K562 (cell line): Measurements from ENCODE around the gene NMNAT2. TPM values are rescaled to one million over a fixed set of nuclear protein-coding genes. Genes with fewer than 3 reads are reported as not detected.

Experiments used
- ATAC-seq: fragments of 200-7000 bp; cut with Tn5 transposase; 3 replicates; pipeline ENCODE4 v1.9.1; 2020; ENCODE audit warnings: moderate library complexity
- BruUV-seq: library from RNA; stranded (reverse); fragments of 400-500 nt; replicated peaks from 2 replicates; lab custom pipeline; 2021; lab: Mats Ljungman, UMichigan
- CTCF ChIA-PET: fragments of 300-600 bp; formaldehyde crosslinking; extraction: SDS; loops from one replicate; lab custom pipeline; 2021; ENCODE audit warnings: low intra/inter-chr PET ratio; lab: Yijun Ruan, JAX
- POLR2A ChIA-PET: fragments of 300-600, 350-650 bp; sonication (Branson Sonifier 250); formaldehyde crosslinking; extraction: SDS; loops from one replicate; lab custom pipeline; 2021; ENCODE audit warnings: antibody characterized with exemption, inconsistent platforms; lab: Yijun Ruan, JAX
- DNase-seq, 4 experiments: peaks; one replicate each; pipeline versions ENCODE4 v3.0.0 to v3.0.0-alpha.2; 2011 to 2018; ENCODE audit warnings: low spot score in 3 of 4, mixed read lengths in 3 of 4; ENCODE audit errors: extremely low read depth in 1 of 4
- FAIRE-seq: peaks from 2 replicates; lab custom pipeline; 2011; peaks lifted over from hg19 to GRCh38; lab: Jason Lieb, UNC
- H2AFZ ChIP-seq: 2 replicates; pipeline ENCODE4 v1.6.0; 2011; ENCODE audit warnings: low read depth, low read length, control low read depth, inconsistent platforms
- H3K27ac ChIP-seq: fragments of 200-600 bp; 3 replicates; pipeline ENCODE4 v1.8.0; 2011; ENCODE audit warnings: low read depth, mild to moderate bottlenecking, control low read depth, inconsistent platforms, low read length, moderate library complexity, mixed read lengths; ENCODE audit errors: extremely low read depth
- H3K27me3 ChIP-seq, 2 experiments: fragments of 300-600 bp in 1 of 2; 2 replicates in 1 of 2; 3 replicates in 1 of 2; pipeline versions ENCODE4 v1.6.0 to v1.8.0; 2011; ENCODE audit warnings: inconsistent platforms in 2 of 2, low read length in 2 of 2, mild to moderate bottlenecking in 1 of 2, mixed read lengths in 1 of 2, moderate library complexity in 1 of 2; ENCODE audit not compliant: control insufficient read depth in 2 of 2, insufficient read depth in 2 of 2
- H3K36me3 ChIP-seq: fragments of 300-600 bp; 3 replicates; pipeline ENCODE4 v1.8.0; 2011; ENCODE audit warnings: mild to moderate bottlenecking, low read length, inconsistent platforms; ENCODE audit not compliant: control insufficient read depth, insufficient read depth
- H3K4me1 ChIP-seq, 2 experiments: fragments of 200-600 bp in 1 of 2; replicated peaks in 1 of 2; 2 replicates in 1 of 2; 3 replicates in 1 of 2; pipeline versions ENCODE4 v1.5.1 to v1.8.0; 2011; ENCODE audit warnings: inconsistent platforms in 2 of 2, low read length in 2 of 2, mild to moderate bottlenecking in 1 of 2, mixed read lengths in 1 of 2, moderate library complexity in 1 of 2; ENCODE audit not compliant: control insufficient read depth in 2 of 2, insufficient read depth in 2 of 2
- H3K4me2 ChIP-seq: 2 replicates; pipeline ENCODE4 v1.6.1; 2011; ENCODE audit warnings: low read length, control low read depth, inconsistent platforms, mixed read lengths; ENCODE audit not compliant: insufficient read depth
- H3K4me3 ChIP-seq: fragments of 200-600 bp; sonication (generic), shearing (Covaris generic); 2 replicates; pipeline ENCODE4 v1.5.1; 2016; ENCODE audit warnings: control low read depth, inconsistent platforms
- H3K79me2 ChIP-seq: fragments of 200-600 bp; 3 replicates; pipeline ENCODE4 v1.8.0; 2011; ENCODE audit warnings: low read length, inconsistent platforms; ENCODE audit not compliant: control insufficient read depth, insufficient read depth
- H3K9ac ChIP-seq, 2 experiments: 2 replicates each; pipeline versions ENCODE4 v1.6.0 to v1.6.1; 2011; ENCODE audit warnings: low read depth in 2 of 2, low read length in 2 of 2, control low read depth in 1 of 2, inconsistent platforms in 1 of 2, mild to moderate bottlenecking in 1 of 2, mixed read lengths in 1 of 2; ENCODE audit not compliant: insufficient read depth in 1 of 2
- H3K9me1 ChIP-seq: one replicate; pipeline ENCODE4 v1.6.0; 2011; ENCODE audit warnings: inconsistent platforms, mild to moderate bottlenecking, low read length, moderate library complexity; ENCODE audit not compliant: control insufficient read depth, insufficient read depth
- H3K9me3 ChIP-seq: replicated peaks from 2 replicates; pipeline ENCODE4 v1.5.1; 2011; ENCODE audit warnings: low read depth, low read length, inconsistent platforms; ENCODE audit not compliant: control insufficient read depth, insufficient read depth
- H4K20me1 ChIP-seq: replicated peaks from 2 replicates; pipeline ENCODE4 v1.6.1; 2011; ENCODE audit warnings: low read length, inconsistent platforms, mixed read lengths; ENCODE audit not compliant: control insufficient read depth, insufficient read depth
- KHSRP ChIP-seq: fragments of 450-650 bp; IDR thresholded peaks from 2 replicates; pipeline ENCODE4 v1.6.1; 2017
- PRDM10 ChIP-seq: fragments of 450-650 bp; IDR thresholded peaks from 2 replicates; pipeline ENCODE4 v1.6.1; 2018; ENCODE audit not compliant: partially characterized antibody
- SRSF9 ChIP-seq: fragments of 200-400 bp; formaldehyde crosslinking; IDR thresholded peaks from 2 replicates; pipeline ENCODE4 v1.6.1; 2017; ENCODE audit warnings: low read depth, low read length, borderline replicate concordance
- in situ Hi-C: fragments of 300-500 bp; cut with MboI; formaldehyde crosslinking; loops from 4 replicates; pipeline ENCODE4 v1.15.0; 2018; ENCODE audit warnings: inconsistent platforms, mixed read lengths
- intact Hi-C: fragments of 100-400 bp; cut with micrococcal nuclease; formaldehyde crosslinking; loops from 2 replicates; pipeline ENCODE4 v1.14.2; 2022
- polyA plus RNA-seq, 8 experiments: library from polyadenylated mRNA; depleted of rRNA in 4 of 8; stranded (reverse) in 5 of 8; unstranded in 3 of 8; fragments of >200 nt; fragmentation: Nextera tagmentation in 2 of 8; fragmentation: Illumina TruSeq in 1 of 8; extraction: Ambion mirVana in 2 of 8; extraction: Trizol in 1 of 8; gene quantifications; 2 replicates each; pipeline versions ENCODE4 v1.2.1 to v1.2.3, GENCODE V29; 2011 to 2014; ENCODE audit warnings: inconsistent platforms in 1 of 8, missing spikeins in 1 of 8
- total RNA-seq, 7 experiments: library from RNA; depleted of rRNA in 6 of 7; stranded (reverse); fragments of >200 nt in 6 of 7; fragmentation: Illumina TruSeq in 2 of 7; extraction: Trizol in 2 of 7; gene quantifications; 2 replicates each; pipeline versions ENCODE4 v1.2.1 to v1.2.3, GENCODE V29; 2011 to 2021; ENCODE audit warnings: low replicate concordance in 1 of 7

The NMNAT2 gene
- total and polyA plus RNA-seq, 9 of the 15 experiments (the other 6 are each of a cell fraction or from before 2014, with no cell fraction given): not detected

- BruUV-seq: no TSS peak
- no peak overlapping the region for H3K27ac ChIP-seq
- POLR2A ChIA-PET: interaction anchor here (1.3 kb wide), 1 partner anchor 14 kb away, joined by 4 read pairs; no protein-coding TSS in a partner anchor
- H3K4me2 ChIP-seq: no peak overlapping the region
- H4K20me1 ChIP-seq: peaks cover 5% of the 10 kb centered on the region; the same call in 1 of the 2 replicates
- H3K36me3 ChIP-seq: no peaks in the 10 kb centered on the region
- no peak overlapping the region for H3K9ac ChIP-seq
- in situ Hi-C loops (no loop called here), intact Hi-C loops (no loop called here)
- H3K27me3 ChIP-seq: peaks cover 14 to 29% of the 10 kb centered on the region in 2 experiments; a peak in 4 of 5 replicates
- no peak overlapping the region for H2AFZ ChIP-seq
- CTCF ChIA-PET: no interaction called here
- no peaks in the 10 kb centered on the region for H3K4me1 ChIP-seq
- H3K9me1 ChIP-seq: no peaks in the 10 kb centered on the region
- H3K4me3 ChIP-seq: no peak overlapping the region
- no peaks in the 10 kb centered on the region for H3K79me2 ChIP-seq
- ATAC-seq: no peak
- no peak for FAIRE-seq
- TF ChIP-seq KHSRP (no peak), PRDM10 (peak; percentile 24), SRSF9 (no peak)
- no peak for DNase-seq
- H3K9me3 ChIP-seq: no peaks in the 10 kb centered on the region
These were observed 117.8 kb downstream of the NMNAT2 start for GRCh38 chr1:183300395-183300794.
